ENCODE measurements around the gene CLEC18A.
"Not testable (repeated sequence)": the region's sequence is repeated elsewhere in the genome, so short reads cannot be mapped to it uniquely, and the experiment has no call there.

CLEC18A gene

DNA sequence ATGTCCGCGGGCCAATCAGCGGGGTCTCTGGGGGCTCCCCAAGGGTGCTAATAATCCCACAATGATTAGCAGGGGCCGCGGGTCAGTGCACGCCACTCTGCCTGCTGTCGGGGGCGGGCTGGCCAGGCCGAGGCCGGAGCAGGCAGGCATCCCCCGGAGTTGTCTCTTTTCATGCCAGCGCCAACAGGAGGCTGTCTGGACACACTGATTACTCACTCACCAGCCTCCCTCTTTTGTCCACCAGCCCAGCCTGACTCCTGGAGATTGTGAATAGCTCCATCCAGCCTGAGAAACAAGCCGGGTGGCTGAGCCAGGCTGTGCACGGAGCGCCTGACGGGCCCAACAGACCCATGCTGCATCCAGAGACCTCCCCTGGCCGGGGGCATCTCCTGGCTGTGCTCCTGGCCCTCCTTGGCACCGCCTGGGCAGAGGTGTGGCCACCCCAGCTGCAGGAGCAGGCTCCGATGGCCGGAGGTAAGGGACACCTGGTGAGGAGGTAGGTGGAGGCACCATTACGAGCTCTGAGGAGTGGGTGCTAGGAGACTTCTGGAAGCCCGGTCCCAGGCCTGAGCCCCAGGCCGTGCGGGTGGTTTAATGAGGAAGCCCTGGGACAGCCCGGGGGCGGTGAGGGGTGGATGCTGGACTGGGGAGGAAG is at the start of gene CLEC18A:
TSS of gene CLEC18A (plus strand) at position 318 of the 655 bp plus-strand sequence. CDS start at position 351, 33 bp downstream.
- DNase-seq (ENCODE audit: low read depth in 3 of 3) = not testable (repeated sequence)

DNA sequence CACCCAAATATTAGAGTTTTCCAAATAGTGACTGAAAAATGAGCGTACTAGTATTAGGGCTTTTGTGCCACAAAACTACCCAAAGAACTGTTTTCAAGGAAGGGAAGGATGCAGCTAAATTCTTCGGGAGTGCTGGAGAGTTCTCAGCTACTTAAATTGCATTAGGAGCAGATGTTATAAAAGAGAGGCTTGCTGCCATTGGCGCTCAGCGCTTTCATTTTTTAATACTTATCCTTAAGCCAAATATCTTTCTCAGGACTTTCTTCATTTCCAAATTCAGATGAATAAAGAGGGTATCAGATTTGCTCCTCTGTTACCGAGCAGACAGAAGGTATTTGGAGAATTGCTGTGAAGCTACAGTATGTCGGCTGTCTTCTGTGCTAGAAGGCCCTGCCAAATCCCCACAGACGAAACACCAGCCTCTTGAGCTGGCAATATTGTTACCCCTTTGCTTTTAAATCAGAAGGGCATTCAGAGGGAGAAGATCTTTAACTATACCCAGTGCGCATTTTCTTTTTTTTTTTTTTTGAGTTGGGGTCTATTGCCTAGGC is 47.2 kb upstream of the CLEC18A start:
- DNase-seq (ENCODE audit: low read depth in 3 of 3) = no peak

DNA sequence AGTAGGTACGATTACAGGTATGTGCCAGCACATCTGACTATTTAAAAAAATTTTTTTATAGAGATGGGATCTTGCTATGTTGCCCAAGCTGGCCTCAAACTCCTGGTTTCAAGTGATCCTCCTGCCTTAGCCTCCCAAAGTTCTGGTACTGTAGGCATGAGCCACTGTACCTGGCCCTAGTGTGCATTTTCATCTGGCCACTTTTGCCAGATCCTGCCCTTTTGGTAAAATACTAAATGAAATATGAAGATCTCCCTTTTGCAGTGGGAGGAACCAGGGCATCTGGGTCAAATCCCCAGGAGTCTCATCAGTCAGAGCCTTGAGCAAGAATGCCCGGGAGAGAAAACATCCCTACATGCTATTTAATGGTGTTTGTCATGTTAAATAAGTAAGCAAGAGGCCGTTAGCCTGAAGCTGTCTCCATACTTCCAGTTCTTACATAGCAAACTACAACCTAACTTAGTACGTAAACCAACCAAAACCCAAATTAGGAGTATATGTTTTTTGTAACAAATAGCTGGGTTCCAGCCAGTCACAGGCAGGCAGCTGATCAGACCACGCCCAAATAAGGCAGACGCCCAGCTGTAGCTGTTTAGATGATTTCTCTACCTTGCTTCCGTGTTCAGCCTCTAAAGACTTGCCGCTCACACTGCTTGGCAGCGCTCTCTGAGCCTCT is 46.5 kb upstream of the CLEC18A start:
- no peak for DNase-seq (ENCODE audit: low read depth in 3 of 3)

DNA sequence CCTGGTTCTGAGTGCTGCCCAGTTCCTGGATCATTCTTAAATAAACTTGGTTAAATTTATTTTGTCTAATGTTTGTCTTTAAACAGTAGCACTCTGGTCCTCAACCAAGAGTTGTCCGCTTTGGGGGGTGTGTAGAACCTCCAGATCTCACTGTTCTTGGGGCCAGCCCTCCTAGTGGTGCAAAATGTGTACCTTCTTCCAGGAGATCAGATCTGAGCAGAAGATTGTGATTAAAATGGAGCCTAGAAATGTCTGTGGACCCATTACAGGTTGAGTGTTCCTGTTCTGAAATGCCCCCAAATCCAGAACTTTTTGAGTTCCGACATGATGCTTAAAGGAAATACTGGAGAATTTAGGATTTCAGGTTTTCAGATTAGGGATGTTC is 46.0 kb upstream of the CLEC18A start:
- no peak for DNase-seq (ENCODE audit: low read depth in 3 of 3)

DNA sequence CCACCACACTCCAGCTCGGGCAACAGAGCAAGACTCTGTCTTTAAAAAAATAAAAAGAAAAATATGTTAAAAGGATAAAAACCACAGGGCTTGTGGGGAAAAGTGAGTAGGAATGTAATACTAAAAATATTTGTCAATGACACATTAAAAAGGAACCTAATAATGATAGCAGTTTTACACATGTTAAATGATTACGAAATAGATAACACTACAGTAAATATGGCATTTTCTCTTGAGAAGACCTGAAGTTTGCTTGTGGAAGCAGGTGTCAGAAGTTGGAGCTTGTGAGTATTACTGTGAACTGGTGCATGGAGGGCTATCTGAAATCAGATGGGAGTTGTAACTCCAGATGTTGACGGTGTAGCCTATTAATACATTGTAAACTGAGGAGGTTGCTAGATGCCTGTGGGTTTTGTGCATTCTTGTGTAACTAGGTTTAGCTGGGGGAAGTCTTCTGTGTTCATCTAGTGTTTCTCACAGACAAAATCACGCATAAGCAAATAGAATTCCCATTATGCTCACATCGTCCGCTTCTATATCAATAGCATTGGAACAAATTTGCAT is 44.2 kb upstream of the CLEC18A start:
- DNase-seq (ENCODE audit: low read depth in 3 of 3) = no peak

DNA sequence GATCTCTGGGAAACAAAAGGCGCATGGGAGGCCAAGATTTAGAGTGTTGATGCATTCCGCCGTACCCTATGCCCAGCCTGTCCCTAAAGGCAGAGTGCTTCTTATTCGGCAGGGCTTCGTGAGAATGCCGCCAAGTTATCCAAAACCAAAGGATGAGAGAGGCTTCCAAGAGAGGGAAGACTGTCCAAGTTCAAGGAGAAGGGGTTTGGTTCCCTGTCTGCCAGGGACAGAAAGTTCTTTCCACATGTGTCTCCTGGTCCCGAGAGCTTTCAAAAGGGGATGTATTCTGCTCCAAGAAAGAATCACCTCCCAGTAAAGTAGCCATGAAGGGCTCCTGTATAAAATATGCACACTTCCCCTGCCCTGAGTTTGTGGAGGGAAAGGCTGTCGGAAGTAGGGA is 42.1 kb upstream of the CLEC18A start:
- no peak for DNase-seq (ENCODE audit: low read depth in 3 of 3)

DNA sequence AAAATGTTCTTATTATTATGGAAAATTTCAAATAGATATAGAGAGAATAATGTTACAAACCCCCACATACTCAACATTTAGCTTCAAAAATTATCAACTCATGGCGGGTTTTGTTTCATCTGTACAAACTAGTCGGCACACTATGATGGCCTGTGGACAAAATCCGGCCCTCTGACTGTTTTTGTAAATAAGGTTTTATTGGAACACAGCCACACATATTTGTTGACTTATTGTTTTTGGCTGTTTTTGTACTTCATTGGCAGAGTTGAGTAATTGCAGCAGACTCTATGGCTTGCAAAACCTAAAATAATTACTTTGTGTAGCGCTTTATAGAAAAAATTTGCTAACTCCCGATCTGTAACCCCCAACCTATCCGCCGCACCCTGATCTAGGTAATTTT is 41.4 kb upstream of the CLEC18A start:
- no peak for DNase-seq (ENCODE audit: low read depth in 3 of 3)

DNA sequence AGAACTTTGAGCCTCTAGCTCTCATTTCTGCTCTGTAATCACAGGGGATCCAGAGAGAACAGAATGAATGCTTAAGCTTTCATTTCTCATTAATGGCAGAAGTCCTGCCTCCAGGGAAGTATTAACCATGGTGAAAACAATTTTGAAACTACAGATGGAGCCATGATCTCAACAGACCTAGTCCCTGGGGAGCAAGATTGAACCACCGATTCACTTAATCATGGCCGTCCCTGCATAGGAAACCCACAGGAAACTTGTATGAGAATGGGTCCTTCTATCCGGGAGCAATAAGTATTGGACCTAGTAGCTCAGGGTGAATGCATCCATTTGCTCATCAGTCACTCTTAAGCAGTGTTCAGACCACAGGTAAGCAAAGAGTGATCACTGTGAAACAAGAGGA is 40.2 kb upstream of the CLEC18A start:
- no peak for DNase-seq (ENCODE audit: low read depth in 3 of 3)

DNA sequence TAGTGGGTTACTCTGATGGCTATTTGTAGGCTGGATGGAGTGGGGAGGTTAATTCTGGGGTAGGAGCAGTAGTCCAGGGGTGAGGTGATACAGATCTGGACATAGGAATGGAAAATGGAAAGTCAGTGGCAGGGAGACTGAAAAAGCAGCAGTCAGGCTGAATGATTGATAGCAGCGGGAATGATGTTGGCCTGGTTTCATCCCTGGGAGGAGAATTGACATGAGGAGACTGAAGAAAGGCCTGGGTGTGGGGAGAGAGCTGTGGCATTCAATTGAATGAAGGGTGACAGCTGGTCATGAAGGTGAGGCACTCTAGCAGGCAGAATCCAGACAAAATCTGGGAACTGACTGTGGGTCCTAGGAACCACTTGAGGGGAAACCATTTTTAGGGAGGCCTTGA is 34.7 kb upstream of the CLEC18A start:
- no peak for DNase-seq (ENCODE audit: low read depth in 3 of 3)

DNA sequence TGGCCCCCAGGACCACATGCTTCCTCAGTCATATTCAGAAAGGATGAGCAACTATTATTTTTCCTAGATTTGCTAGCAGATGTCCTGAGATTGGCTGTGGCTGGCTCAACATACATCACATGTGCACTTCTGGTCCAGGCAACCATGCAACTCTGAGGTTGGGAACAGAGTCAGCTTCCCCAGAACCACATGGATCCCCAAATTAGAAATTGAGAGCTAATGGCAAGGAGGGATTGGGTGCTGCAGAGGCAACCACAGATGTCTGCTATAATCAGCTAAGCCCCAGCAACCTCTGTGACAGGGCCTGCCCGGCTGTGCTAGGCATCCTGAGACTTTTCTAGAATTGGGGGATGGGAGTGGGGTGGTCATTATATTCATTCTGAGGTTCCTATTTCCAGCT is 33.8 kb upstream of the CLEC18A start:
- DNase-seq (ENCODE audit: low read depth in 3 of 3) = no peak

DNA sequence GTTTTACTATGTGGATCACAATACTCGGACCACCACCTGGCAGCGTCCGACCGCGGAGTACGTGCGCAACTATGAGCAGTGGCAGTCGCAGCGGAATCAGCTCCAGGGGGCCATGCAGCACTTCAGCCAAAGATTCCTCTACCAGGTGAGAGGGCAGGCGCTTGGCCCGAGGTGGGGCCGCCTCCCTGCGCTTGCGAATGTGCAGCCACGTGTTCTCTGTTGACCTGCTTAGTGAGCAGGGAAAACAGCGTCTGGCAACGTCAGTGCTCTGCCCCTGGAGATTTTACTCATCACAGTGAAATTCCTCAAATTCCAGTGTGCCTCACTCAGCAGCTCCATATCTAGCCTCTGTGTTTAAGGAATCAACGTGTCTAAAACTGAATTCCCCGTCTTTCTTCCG is 33.4 kb upstream of the CLEC18A start:
- DNase-seq (ENCODE audit: low read depth in 3 of 3) = no peak

DNA sequence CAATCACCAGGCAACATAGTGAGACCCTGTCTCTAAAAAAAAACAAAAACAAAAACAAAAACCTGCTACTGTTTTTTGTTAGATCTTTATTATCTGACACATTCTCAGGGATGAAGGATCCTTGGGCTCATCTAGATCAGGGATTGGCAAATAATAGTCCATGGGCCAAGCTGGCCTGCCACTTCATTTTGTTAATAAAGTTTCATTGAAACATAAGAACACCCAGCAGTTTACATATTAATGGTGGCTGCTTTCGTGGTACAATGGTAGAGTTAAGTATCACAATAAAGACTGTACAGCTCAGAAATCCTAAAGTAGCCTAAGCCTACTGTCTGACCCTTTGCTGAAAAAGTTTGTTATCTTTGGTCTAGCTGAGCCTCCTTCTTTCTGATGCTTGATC is 32.9 kb upstream of the CLEC18A start:
- DNase-seq (ENCODE audit: low read depth in 3 of 3) = no peak

DNA sequence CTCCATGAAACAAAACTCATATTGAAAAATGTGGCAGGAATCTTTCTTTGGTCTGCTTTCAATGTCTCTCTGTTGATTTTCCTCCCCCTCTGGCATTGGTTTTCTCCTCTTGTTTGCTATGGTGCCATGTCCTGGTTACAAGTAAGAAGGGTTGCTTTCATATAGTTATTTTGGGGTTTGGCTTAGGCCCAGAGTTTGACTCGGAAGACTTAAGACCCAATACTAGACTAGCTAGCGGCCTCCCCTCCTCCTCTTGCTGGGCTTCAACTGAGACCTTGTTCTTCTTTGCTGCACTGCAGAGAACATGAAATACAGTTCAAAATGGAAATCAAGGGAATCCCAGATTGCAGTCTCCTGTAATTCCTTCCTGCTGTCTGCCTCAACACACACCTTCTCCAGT is 30.0 kb upstream of the CLEC18A start:
- no peak for DNase-seq (ENCODE audit: low read depth in 3 of 3)

DNA sequence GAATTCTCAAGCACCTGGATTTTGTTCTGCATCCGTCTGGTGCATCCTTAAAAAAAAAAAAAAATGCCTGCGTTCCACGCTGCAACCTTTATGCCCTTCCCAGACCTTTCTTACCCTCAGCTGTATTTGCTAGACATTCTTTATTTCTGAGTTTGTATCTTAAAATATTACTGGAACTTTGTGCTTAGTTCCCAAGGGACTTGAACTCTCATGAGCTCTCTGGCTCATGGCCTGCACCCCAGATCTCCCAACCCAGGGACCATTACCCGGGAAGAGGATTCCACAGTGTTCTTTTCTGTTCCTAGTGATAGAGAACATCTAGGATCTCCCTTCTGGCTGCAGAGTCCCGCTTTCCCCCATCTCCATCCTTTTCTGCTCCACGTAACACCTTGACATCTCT is 28.9 kb upstream of the CLEC18A start:
- DNase-seq (ENCODE audit: low read depth in 3 of 3) = no peak

DNA sequence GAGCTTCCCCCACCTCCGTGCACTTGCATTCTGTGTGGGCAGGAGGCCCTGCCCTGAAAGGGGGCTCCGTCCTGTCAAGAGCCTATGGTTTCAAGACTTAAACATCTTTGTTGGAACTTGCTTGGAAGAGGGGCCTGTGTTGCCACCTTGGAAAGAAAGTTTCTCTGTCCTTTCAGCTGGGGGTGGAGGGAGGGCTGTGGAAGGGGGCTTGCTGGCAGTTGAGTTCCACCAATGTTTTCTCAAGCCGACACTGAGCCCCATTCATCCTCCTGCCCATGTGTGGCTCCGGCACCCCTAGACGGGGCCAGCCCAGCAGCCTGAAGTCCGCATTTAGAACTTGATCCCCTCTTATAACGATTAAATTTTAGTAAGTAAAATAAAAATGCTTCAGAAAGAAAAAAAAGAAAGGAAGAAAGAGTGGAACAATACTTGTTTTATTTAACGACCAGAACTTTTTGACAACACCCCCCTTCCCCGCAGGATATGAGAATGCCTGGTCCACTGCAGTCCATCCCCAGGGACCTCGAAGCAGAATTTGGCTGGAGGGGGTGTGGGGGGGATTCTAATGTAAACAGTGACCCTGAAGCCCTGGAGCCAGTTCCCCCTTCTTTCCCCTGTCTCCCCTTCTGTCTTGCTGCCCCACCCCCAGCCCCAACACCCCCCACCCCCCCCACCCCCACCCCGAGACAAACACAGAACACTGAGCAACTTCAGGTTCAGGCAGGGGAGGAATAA is 26.9 kb upstream of the CLEC18A start:
- DNase-seq (ENCODE audit: low read depth in 3 of 3) = no peak

DNA sequence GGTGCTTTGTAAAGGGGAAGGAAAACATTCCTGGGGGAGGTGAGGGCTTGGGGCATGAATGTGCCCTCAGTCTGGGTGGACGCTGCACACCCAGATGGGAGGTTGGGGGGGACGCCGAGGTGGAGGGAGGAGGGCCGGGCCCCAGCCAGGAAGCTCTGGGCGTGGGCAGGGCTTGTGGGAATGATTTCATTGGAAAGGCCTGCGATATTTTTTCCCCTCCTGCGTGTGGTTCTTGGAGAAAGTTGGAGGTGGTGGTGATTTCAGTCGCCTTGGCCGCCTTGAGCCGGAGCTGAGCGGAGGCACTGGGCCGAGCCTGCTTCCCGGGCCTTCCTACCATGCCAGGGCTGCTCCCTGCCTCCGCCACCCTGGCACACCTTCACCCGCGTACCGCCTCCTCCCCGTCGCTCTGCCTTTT is 26.4 kb upstream of the CLEC18A start:
- no peak for DNase-seq (ENCODE audit: low read depth in 3 of 3)

DNA sequence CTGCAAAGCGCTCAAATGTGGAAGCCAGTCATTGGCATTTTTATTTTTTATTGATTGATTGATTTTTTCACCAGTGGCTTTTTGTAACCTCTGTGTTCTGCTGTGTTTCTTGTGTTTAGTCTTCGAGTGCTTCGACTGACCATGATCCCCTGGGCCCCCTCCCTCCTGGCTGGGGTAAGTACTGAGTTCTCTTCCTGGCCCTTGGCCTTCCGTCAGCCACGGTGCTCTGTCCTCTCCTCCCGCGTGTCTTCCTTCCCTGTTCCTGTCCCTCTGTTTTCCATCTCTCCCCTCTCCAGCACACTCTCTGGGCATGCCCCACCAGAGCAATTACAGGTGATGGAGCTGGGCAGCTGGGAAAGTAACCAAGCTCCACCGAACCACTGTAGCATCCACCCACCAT is 25.8 kb upstream of the CLEC18A start:
- no peak for DNase-seq (ENCODE audit: low read depth in 3 of 3)

DNA sequence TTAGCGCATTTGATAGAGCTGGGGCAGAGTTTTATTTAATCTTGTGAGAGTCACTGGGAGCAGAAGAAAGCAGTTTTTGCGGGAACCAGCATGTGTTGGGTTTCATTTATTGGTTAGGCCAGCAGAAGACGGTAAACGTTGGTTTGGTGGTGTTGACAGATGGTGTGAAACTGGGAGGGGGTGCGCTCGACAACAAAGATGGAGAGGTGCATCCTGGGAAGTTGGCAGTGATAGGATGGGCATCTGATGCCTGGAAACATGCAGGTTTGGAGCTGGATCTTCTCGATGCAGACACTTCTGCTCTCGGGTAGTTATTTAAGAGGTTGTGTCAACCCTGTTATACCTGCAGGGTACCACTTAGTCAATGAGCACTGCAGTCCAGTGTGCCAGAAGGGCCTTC is 24.9 kb upstream of the CLEC18A start:
- no peak for DNase-seq (ENCODE audit: low read depth in 3 of 3)

DNA sequence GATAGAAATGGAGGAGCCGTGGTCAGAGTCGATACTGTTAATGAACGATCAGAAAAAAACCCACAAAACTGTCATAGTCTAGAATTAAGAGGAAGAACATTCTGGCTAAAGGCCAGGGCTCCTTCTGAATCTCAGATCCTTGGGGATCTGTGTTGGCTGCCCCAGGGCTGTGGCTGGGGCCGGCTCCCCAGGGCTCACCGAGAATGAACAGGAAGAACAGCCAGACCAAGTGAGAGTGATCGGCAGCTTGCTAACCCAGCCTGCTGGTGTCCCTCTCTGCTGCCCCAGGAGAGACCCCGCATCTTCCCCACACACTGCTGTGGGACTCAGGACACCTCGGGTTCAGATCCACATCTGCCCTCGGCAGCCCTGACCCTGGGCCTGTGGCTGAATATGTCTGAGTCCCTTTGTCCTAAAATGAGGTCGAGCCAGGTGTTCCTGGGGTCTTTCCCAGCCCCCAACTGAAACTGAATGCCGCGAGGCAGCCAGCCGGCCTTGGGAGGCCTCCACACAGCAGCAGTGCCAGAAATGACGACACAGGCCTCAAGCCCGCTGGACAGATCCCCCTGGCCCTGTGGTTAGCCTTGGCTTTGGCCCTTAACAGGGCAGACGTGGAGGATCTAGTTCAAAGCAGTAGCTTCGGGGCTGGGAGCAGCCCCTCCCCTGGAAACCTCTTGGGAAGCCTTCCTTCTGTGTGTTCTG is 23.9 kb upstream of the CLEC18A start:
- DNase-seq (ENCODE audit: low read depth in 3 of 3) = no peak

DNA sequence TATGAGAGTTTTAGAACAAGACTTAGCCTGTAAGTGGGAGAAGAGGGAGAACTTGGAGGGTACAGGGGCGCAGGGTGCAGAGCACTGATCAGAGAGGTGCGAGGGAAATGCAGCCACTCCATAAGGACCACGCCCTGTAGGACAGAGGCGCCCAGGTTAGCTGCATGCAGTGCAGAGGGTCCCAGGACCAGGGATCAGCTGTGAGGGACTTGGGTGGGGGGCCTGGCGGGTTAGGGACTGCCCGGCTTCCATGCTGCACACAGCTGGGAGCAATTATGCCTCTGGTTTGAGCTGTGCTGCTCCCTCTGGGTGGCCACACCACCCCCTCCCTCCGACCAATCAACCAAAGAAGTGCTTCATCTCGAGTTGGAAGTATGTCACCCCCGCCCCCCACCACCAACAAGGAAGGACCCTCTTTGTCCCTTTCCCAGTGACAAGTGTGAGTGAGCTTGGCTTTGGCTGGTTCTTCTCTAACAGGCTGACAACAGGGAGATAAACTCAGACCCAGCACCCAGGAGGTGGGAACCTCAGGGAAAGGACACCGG is 22.2 kb upstream of the CLEC18A start:
- DNase-seq (ENCODE audit: low read depth in 3 of 3) = no peak

DNA sequence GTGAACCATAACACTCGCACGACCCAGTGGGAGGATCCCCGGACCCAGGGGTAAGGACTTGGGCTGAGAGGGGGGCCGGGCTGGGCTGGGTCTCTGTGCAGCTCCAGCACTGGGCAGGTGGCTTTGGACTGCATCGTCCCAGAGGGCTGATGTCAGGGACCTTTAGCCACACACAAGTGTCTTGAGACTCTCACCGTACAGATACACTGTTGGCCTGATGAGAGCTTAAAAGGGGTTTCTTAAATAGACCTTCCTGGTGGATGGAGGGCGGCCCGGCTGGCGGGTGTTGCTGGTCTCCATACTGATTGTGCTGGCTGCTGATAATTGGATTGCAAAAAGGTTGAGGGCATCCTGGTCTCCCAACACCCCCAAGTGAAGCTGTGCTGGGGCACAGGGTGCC is 21.7 kb upstream of the CLEC18A start:
- DNase-seq (ENCODE audit: low read depth in 3 of 3) = no peak
